Suprapubic skin (tissue), 4 donors: Measurements from ENCODE around the gene RFX3.

Experiments used
- CTCF ChIP-seq, 2 donors: fragments of 200-600 bp in 1 of 2; fragments of 450-650 bp in 1 of 2; sonication (generic) in 1 of 2; IDR thresholded peaks; one replicate each; pipeline ENCODE4 v1.5.1; 2016 to 2019; ENCODE audit warnings: antibody characterized with exemption in 2 of 2, mild to moderate bottlenecking in 1 of 2, moderate library complexity in 1 of 2
- EP300 ChIP-seq: sonication (generic); formaldehyde crosslinking; IDR thresholded peaks from one replicate; pipeline ENCODE4 v1.6.1; 2017; ENCODE audit warnings: antibody characterized with exemption
- POLR2A ChIP-seq, 2 donors: fragments of 450-650 bp; IDR thresholded peaks; one replicate each; pipeline ENCODE4 v1.6.1; 2017; ENCODE audit warnings: antibody characterized with exemption in 2 of 2, mild to moderate bottlenecking in 2 of 2, moderate library complexity in 2 of 2
- POLR2AphosphoS5 ChIP-seq, 3 donors: sonication (generic); formaldehyde crosslinking; IDR thresholded peaks; one replicate each; pipeline ENCODE4 v1.6.1; 2017; ENCODE audit warnings: antibody characterized with exemption in 3 of 3

GRCh38 chr9:3235497-3235896 lies 290.3 kb downstream of the RFX3 start:
- TF ChIP-seq CTCF (IDR thresholded peaks at IDR 0.05) (no peak), POLR2AphosphoS5 (IDR thresholded peaks at IDR 0.05) (no peak), POLR2A (IDR thresholded peaks at IDR 0.05) (no peak), EP300 (no peak)
